H1 (cell line): ENCODE results near the gene MOB2.

ENCODE experiments used
- ATF2 ChIP-seq: IDR thresholded peaks from 2 replicates; pipeline ENCODE4 v1.6.1; 2012; ENCODE audit warnings: low read length, inconsistent platforms
- CTCF ChIP-seq, 3 experiments: IDR thresholded peaks; 1 replicate in 2 of 3; 2 replicates in 1 of 3; pipeline versions ENCODE4 v1.5.1 to v1.6.1; 2011; ENCODE audit warnings: low read length in 3 of 3, mild to moderate bottlenecking in 3 of 3, inconsistent platforms in 2 of 3, low read depth in 1 of 3, moderate library complexity in 1 of 3; ENCODE audit not compliant: insufficient read depth in 1 of 3; ENCODE audit errors: control extremely low read depth in 1 of 3
- RXRA ChIP-seq: IDR thresholded peaks from 2 replicates; pipeline ENCODE4 v1.6.1; 2011; ENCODE audit warnings: low read depth, mild to moderate bottlenecking, low read length, moderate library complexity; ENCODE audit not compliant: insufficient read depth
- TBP ChIP-seq: IDR thresholded peaks from 2 replicates; pipeline ENCODE4 v1.6.1; 2011; ENCODE audit warnings: low read depth, low read length, improper control_type of control experiment

GRCh38 chr11:1428762-1429316 is 57.7 kb downstream of the MOB2 start:
- TF ChIP-seq RXRA (no peak), TBP (no peak), ATF2 (no peak), CTCF (IDR thresholded peaks at IDR 0.05; ENCODE audit: control extremely low read depth in 1 of 3, insufficient read depth in 1 of 3, low read depth in 1 of 3, low read length in 3 of 3) (no peak)
